RKO (cell line): ENCODE results near the gene IQCK.

Experiments used
- DNase-seq: peaks from one replicate; pipeline ENCODE4 v3.0.0-alpha.2; 2016; ENCODE audit warnings: low spot score

The IQCK gene

DNA sequence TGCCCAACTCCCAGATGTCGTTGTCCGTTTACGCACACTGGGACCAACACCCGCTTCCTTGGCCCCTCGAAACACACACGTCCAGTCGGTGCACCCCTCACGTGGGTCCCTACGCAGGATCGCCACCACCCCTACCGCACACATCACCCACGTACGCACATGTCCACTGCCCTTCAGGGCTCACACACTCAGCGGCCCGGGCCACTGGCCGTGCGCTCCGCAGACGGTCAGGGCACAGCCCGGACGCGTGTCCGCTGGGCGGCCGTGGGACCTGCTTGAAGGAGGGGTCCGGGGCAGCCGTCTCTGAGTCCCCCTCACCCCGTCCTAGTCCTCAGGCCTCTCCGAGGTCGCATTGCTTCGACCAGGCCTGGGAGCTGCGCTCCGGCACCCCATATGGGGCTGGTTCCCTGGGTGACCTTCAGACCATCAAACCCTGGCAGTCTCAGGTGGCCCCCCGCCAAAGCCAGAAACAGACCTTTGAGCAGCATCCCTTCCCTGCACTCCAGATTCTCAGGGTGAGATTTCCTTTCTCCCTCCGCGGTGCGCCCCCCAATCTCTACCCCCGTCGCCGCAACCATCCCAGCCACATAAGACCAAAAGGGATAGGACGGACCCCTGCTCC lies 167.5 kb downstream of the IQCK start:
- DNase-seq: no peak

GRCh38 chr16:19886073-19886941 lies 168.2 kb downstream of the IQCK start:
- DNase-seq: peak; percentile 76

DNA sequence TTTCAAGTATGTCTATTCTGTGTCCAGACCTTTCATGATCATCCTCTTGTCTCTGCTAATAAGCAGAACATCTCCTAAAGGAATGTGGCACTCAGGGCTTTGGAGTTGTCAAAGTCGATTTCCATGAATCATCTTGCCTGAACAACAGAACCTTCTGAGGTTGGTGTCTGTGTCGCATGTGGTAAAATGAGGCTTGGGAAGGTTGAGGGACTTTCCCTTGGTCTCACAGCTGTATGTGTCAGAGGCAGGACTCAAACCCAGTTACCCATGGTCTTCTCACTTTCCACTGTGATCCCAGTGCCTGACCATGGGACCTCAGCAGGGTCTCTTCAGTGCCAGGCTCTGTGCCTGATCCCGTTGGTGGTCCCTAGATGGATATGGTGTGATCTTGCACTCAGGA lies 170.8 kb downstream of the IQCK start:
- no peak for DNase-seq

DNA sequence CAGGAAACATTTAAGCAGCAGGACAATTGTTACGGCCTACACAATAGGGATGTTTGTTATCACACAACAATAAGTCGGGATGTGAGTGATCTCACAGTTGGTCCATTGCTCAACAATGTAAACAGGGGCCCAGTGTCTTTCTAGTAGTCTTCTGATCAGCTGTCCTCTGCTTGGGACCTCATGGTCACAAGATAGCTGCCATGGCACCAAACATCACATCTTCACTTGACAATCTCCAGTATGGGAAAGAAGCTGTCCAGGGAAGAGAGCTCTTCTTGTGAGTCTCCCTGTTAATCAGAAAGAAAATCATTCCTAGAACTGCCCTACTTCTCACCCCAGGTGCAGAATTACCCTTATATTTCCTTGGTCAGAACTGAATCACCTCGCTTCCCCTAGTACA lies 172.8 kb downstream of the IQCK start:
- no peak for DNase-seq

DNA sequence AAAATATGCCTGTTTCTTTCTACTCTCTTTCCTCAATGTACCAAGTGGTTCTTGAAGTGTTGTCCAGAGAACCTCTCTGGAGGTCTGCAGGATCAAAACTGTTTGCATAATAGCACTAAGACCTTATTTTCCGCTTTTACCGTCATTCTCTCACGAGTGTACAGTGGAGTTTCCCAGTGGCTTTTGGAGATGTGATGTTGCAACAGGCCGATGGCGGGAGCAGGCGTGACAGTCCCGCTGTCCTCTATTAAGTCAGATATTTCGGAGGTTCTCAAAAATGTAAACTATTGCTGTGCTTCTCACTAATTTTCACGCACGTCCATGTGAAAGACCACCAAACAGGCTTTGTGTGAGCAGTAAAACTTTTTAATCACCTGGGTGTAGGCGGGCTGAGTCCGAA lies 174.8 kb downstream of the IQCK start:
- no peak for DNase-seq

GRCh38 chr16:19894586-19894985 lies 176.5 kb downstream of the IQCK start:
- no peak for DNase-seq

DNA sequence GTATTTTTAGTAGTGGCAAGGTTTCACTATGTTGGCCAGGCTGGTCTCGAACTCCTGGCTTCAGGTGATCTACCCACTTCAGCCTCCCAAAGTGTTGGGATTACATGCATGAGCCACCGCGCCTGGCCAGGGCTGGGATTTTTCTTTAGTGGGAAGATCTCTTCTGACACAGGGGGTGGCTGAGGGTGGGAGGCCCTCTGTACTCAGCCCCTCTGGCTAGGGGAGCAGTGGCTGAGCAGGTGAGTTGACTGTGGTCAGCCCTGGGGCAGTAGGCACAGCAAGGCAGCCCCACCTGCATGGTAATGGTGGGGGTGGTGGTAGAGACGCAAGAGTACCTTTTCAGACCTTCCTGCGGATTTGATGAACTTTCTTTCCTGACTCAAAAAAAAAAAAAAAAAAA lies 178.9 kb downstream of the IQCK start:
- DNase-seq: no peak

GRCh38 chr16:19898166-19898565 lies 180.1 kb downstream of the IQCK start:
- DNase-seq: no peak

GRCh38 chr16:19898924-19899604 lies 181.0 kb downstream of the IQCK start:
- DNase-seq: peak; percentile 70

DNA sequence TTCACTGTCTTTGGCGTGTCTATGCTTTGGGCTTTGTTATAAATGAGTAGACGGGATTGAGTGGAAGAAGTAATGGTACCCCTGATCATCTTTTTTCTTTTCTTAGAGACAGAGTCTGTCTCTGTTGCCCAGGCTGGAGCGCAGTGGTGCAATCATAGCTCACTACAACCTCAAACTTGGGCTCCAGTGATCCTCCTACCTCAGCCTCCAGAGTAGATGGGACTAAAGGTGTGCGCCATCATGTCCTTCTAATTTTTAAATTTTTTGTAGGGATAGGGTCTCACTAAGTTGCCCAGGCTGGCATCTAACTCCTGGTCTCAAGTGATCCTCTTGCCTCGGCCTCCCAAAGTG lies 181.5 kb downstream of the IQCK start:
- DNase-seq: no peak

DNA sequence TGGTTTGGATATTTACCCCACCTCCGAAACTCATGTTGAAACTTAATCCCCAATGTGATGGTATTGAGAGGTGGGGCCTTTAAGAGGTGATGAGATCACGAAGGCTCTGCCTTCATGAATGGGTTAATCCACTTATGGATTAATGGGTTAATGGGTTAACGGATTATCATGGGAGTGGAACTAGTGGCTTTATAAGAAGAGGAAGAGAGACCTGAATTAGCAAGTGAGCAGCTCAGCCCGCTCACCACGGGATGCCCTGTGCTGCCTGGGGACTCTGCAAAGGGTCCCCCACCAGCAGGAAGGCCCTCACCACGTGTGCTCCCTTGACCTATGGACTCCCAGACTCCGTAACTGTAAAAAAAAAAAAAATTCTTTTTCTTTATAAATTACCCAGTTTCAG lies 183.1 kb downstream of the IQCK start:
- DNase-seq: no peak

GRCh38 chr16:19907161-19907992 lies 189.3 kb downstream of the IQCK start:
- peak; percentile 72 for DNase-seq
